Measurements from ENCODE around the gene DLL4.

Gene DLL4

GRCh38 chr15:40899536-40900207 lies 29.5 kb upstream of the DLL4 start:
- H3K4me3 ChIP-seq (replicated peaks; ENCODE audit: low read depth, low read length), result no peak overlapping the region
- DNase-seq (ENCODE audit: extremely low read depth, low read depth), result no peak
- no peak for TF ChIP-seq CTCF (IDR thresholded peaks at IDR 0.05; ENCODE audit: low read depth, low read length, missing control alignments)

- TF ChIP-seq CTCF (IDR thresholded peaks at IDR 0.05; ENCODE audit: low read depth, low read length, missing control alignments), result no peak
- H3K4me3 ChIP-seq (replicated peaks; ENCODE audit: low read depth, low read length), result no peak overlapping the region
- no peak for DNase-seq (ENCODE audit: extremely low read depth, low read depth)
Measured at GRCh38 chr15:40900256-40901052, 28.7 kb upstream of the DLL4 start.

- H3K4me3 ChIP-seq (replicated peaks; ENCODE audit: low read depth, low read length), result no peak overlapping the region
- DNase-seq (ENCODE audit: extremely low read depth, low read depth), result no peak
- TF ChIP-seq CTCF (IDR thresholded peaks at IDR 0.05; ENCODE audit: low read depth, low read length, missing control alignments), result no peak
Measured at GRCh38 chr15:40901053-40901443, 28.1 kb upstream of the DLL4 start.

- no peak for DNase-seq (ENCODE audit: extremely low read depth, low read depth)
- no peak overlapping the region for H3K4me3 ChIP-seq (replicated peaks; ENCODE audit: low read depth, low read length)
- no peak for TF ChIP-seq CTCF (IDR thresholded peaks at IDR 0.05; ENCODE audit: low read depth, low read length, missing control alignments)
Measured at GRCh38 chr15:40902605-40903561, 26.3 kb upstream of the DLL4 start.

GRCh38 chr15:40904552-40905201 lies 24.5 kb upstream of the DLL4 start:
- H3K4me3 ChIP-seq (replicated peaks; ENCODE audit: low read depth, low read length), result no peak overlapping the region
- no peak for TF ChIP-seq CTCF (IDR thresholded peaks at IDR 0.05; ENCODE audit: low read depth, low read length, missing control alignments)
- DNase-seq (ENCODE audit: extremely low read depth, low read depth), result no peak

Data from HFF-Myc (cell line).